HepG2 (cell line): Measurements from ENCODE around the gene VARS1. TPM values are rescaled to one million over a fixed set of nuclear protein-coding genes. Genes with fewer than 3 reads are reported as not detected.

Experiments used
- ATF2 ChIP-seq: sonication (generic); formaldehyde crosslinking; IDR thresholded peaks from 2 replicates; pipeline ENCODE4 v1.4.0; 2020; ENCODE audit warnings: missing genetic modification reagents
- ATF6 ChIP-seq: sonication (generic); formaldehyde crosslinking; conservative IDR thresholded peaks from 2 replicates; pipeline ENCODE4 v1.4.0; 2020; ENCODE audit warnings: missing genetic modification reagents
- BHLHE40 ChIP-seq: IDR thresholded peaks from 2 replicates; pipeline ENCODE4 v1.6.1; 2011; ENCODE audit warnings: low read length, improper control_type of control experiment
- CAMTA2 ChIP-seq: sonication (generic); formaldehyde crosslinking; IDR thresholded peaks from 2 replicates; pipeline ENCODE4 v1.4.0; 2020; ENCODE audit warnings: mild to moderate bottlenecking, missing genetic modification reagents, borderline replicate concordance
- CREB1 ChIP-seq, 2 experiments: fragments of 450-650 bp in 1 of 2; IDR thresholded peaks; 2 replicates each; pipeline ENCODE4 v1.6.1; 2016 to 2017; ENCODE audit warnings: control low read depth in 1 of 2, mild to moderate bottlenecking in 1 of 2, missing compliant biosample characterization in 1 of 2, missing genetic modification characterization in 1 of 2
- HMGXB4 ChIP-seq, 2 experiments: sonication (generic) in 1 of 2; formaldehyde crosslinking in 1 of 2; IDR thresholded peaks; 2 replicates each; pipeline versions ENCODE4 v1.4.0 to v1.6.1; 2018 to 2020; ENCODE audit warnings: missing genetic modification reagents in 2 of 2, borderline replicate concordance in 1 of 2, low read depth in 1 of 2, mild to moderate bottlenecking in 1 of 2, missing biosample characterization in 1 of 2
- JUNB ChIP-seq: sonication (generic); formaldehyde crosslinking; IDR thresholded peaks from 2 replicates; pipeline ENCODE4 v1.8.0; 2022; ENCODE audit warnings: missing genetic modification reagents, mild to moderate bottlenecking, borderline replicate concordance
- MTF2 ChIP-seq: sonication (generic); formaldehyde crosslinking; IDR thresholded peaks from 2 replicates; pipeline ENCODE4 v1.5.0; 2020; ENCODE audit warnings: missing genetic modification reagents, borderline replicate concordance
- SNRNP70 ChIP-seq: fragments of 200-400 bp; formaldehyde crosslinking; IDR thresholded peaks from 2 replicates; pipeline ENCODE4 v1.6.1; 2017; ENCODE audit warnings: mild to moderate bottlenecking, low read depth, low read length, moderate library complexity
- TAF1 ChIP-seq: sonication (generic); formaldehyde crosslinking; IDR thresholded peaks from 2 replicates; pipeline ENCODE4 v1.4.0; 2020; ENCODE audit warnings: missing genetic modification reagents
- TBX3 ChIP-seq: fragments of 450-650 bp; IDR thresholded peaks from 2 replicates; pipeline ENCODE4 v1.6.1; 2017; ENCODE audit warnings: antibody characterized with exemption, mild to moderate bottlenecking, inconsistent platforms, borderline replicate concordance
- ZNF430 ChIP-seq: sonication (generic); formaldehyde crosslinking; IDR thresholded peaks from 2 replicates; pipeline ENCODE4 v1.9.0; 2021; ENCODE audit warnings: mild to moderate bottlenecking, missing genetic modification reagents
- ZNF614 ChIP-seq: IDR thresholded peaks from 2 replicates; pipeline ENCODE4 v1.6.1; 2018; ENCODE audit warnings: missing biosample characterization, missing genetic modification reagents, inconsistent platforms, borderline replicate concordance
- ZNF672 ChIP-seq: sonication (generic); formaldehyde crosslinking; IDR thresholded peaks from 2 replicates; pipeline ENCODE4 v1.8.1; 2022; ENCODE audit warnings: missing genetic modification reagents
- polyA plus RNA-seq, 8 experiments: library from polyadenylated mRNA; depleted of rRNA in 3 of 8; stranded (reverse) in 7 of 8; unstranded in 1 of 8; fragments of >200 nt; fragmentation: Illumina TruSeq in 4 of 8; extraction: Trizol in 4 of 8; gene quantifications; 2 replicates each; pipeline versions ENCODE4 v1.2.1 to v1.2.3, GENCODE V29; 2011 to 2016; ENCODE audit warnings: low read depth in 4 of 8, missing spikeins in 1 of 8, mixed read lengths in 1 of 8; ENCODE audit not compliant: insufficient read depth in 1 of 8
- total RNA-seq, 5 experiments: library from RNA; depleted of rRNA; stranded (reverse); fragments of >200 nt; fragmentation: Illumina TruSeq; extraction: Trizol; gene quantifications; 2 replicates each; pipeline ENCODE4 v1.2.3, GENCODE V29; 2016; ENCODE audit warnings: low read depth in 1 of 5
- TF ChIP-seq, protein P1 (sequence below): sonication (generic); formaldehyde crosslinking; IDR thresholded peaks from 2 replicates; pipeline ENCODE4 v1.4.0; 2020; ENCODE audit warnings: missing genetic modification reagents
- TF ChIP-seq, protein P2 (sequence below): sonication (generic); formaldehyde crosslinking; IDR thresholded peaks from 2 replicates; pipeline ENCODE4 v1.8.1; 2022; ENCODE audit warnings: mild to moderate bottlenecking, missing genetic modification reagents
- TF ChIP-seq, protein P3 (sequence below): sonication (generic); formaldehyde crosslinking; conservative IDR thresholded peaks from 2 replicates; pipeline ENCODE4 v1.4.0; 2020; ENCODE audit warnings: mild to moderate bottlenecking, missing genetic modification reagents, moderate library complexity

VARS1 gene
- total and polyA plus RNA-seq, 2 of the 13 experiments (the other 11 are each of a cell fraction or from before 2014, with no cell fraction given), result 14.7 to 56.1 TPM

DNA sequence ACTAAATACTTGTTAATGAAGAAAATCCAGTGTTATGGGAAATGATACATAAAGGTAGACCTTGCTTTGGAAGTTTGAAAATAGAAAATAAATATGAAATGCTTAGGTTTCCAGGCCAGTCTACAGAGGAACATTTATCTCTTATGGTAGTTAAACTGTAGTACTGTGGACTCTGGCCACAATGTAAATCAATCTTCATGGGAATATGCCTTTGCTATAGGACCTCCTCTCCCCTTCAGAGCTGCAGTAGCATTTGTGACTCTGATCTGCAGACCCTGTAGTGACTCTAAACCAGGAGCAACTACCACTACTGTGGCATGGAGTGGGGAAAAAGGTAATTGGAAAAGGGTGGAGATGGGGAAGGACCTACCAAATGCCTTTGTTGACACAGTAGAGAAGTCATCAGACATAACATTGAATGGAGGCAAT lies 24.3 kb upstream of the VARS1 start (continued):
- peak in 1 of 2 experiments; percentile 14; a peak in 1 of 4 replicates for TF ChIP-seq HMGXB4 (CRISPR knock-in tag; IDR thresholded peaks at IDR 0.05; ENCODE audit: borderline replicate concordance in 1 of 2, low read depth in 1 of 2)
- TF ChIP-seq ZNF614 (CRISPR knock-in tag), result no peak; the same call in 1 of the 2 replicates
- TF ChIP-seq ZNF672 (CRISPR knock-in tag), result no peak
- TF ChIP-seq CREB1 (IDR thresholded peaks at IDR 0.05), result no peak
- no peak; the same call in 1 of the 2 replicates for TF ChIP-seq CREB1 (CRISPR knock-in tag; IDR thresholded peaks at IDR 0.05)
- no peak for TF ChIP-seq TBX3
- no peak for TF ChIP-seq JUNB
- no peak for TF ChIP-seq BHLHE40
- no peak for TF ChIP-seq CAMTA2
- no peak for TF ChIP-seq SNRNP70
- TF ChIP-seq, protein P1, sequence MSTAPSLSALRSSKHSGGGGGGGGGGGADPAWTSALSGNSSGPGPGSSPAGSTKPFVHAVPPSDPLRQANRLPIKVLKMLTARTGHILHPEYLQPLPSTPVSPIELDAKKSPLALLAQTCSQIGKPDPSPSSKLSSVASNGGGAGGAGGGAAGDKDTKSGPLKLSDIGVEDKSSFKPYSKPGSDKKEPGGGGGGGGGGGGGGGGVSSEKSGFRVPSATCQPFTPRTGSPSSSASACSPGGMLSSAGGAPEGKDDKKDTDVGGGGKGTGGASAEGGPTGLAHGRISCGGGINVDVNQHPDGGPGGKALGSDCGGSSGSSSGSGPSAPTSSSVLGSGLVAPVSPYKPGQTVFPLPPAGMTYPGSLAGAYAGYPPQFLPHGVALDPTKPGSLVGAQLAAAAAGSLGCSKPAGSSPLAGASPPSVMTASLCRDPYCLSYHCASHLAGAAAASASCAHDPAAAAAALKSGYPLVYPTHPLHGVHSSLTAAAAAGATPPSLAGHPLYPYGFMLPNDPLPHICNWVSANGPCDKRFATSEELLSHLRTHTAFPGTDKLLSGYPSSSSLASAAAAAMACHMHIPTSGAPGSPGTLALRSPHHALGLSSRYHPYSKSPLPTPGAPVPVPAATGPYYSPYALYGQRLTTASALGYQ (CRISPR knock-in tag), result no peak
- TF ChIP-seq TAF1 (CRISPR knock-in tag), result no peak
- TF ChIP-seq MTF2, result no peak
- peak; percentile 52; the same call in 1 of the 2 replicates for TF ChIP-seq ZNF430 (CRISPR knock-in tag)
- TF ChIP-seq, protein P2, sequence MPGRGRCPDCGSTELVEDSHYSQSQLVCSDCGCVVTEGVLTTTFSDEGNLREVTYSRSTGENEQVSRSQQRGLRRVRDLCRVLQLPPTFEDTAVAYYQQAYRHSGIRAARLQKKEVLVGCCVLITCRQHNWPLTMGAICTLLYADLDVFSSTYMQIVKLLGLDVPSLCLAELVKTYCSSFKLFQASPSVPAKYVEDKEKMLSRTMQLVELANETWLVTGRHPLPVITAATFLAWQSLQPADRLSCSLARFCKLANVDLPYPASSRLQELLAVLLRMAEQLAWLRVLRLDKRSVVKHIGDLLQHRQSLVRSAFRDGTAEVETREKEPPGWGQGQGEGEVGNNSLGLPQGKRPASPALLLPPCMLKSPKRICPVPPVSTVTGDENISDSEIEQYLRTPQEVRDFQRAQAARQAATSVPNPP, result no peak
- 0 out of 2 replicates have a peak, but pooled peaks have one; percentile 2 for TF ChIP-seq ATF2 (CRISPR knock-in tag)
- TF ChIP-seq ATF6 (CRISPR knock-in tag), result no peak
- TF ChIP-seq, protein P3, sequence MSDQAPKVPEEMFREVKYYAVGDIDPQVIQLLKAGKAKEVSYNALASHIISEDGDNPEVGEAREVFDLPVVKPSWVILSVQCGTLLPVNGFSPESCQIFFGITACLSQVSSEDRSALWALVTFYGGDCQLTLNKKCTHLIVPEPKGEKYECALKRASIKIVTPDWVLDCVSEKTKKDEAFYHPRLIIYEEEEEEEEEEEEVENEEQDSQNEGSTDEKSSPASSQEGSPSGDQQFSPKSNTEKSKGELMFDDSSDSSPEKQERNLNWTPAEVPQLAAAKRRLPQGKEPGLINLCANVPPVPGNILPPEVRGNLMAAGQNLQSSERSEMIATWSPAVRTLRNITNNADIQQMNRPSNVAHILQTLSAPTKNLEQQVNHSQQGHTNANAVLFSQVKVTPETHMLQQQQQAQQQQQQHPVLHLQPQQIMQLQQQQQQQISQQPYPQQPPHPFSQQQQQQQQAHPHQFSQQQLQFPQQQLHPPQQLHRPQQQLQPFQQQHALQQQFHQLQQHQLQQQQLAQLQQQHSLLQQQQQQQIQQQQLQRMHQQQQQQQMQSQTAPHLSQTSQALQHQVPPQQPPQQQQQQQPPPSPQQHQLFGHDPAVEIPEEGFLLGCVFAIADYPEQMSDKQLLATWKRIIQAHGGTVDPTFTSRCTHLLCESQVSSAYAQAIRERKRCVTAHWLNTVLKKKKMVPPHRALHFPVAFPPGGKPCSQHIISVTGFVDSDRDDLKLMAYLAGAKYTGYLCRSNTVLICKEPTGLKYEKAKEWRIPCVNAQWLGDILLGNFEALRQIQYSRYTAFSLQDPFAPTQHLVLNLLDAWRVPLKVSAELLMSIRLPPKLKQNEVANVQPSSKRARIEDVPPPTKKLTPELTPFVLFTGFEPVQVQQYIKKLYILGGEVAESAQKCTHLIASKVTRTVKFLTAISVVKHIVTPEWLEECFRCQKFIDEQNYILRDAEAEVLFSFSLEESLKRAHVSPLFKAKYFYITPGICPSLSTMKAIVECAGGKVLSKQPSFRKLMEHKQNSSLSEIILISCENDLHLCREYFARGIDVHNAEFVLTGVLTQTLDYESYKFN (CRISPR knock-in tag), result peak; percentile 88
